Stimulated activated CD8-positive, alpha-beta memory T cell treated with anti-CD3 and anti-CD28 coated beads, Interleukin-4, amount 100 ng/mL, for 24 hours (primary cell): ENCODE data around the gene KLK3.

ENCODE experiments used
- DNase-seq: peaks from one replicate; pipeline ENCODE4 v3.0.0-alpha.2; 2020; ENCODE audit warnings: low read depth

Gene KLK3

DNA sequence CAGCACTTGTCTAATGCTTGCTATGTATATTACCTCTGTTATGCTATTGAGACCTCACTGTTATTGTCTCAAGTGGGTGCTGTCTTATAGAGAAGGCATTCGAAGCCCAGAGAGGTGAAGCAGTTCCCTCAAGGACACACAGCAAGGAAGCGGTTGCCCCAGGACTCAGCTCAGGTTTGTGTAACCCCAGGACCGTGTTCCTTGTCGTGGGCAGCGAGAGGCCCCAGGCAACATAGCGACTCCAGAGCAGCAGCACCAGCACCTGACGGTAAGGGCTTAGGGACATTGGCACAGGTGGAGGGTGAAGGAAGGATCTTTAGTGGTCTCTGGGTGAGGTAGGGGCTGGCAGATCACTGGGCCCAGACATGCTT is 23.7 kb upstream of the KLK3 start:
- no peak for DNase-seq

DNA sequence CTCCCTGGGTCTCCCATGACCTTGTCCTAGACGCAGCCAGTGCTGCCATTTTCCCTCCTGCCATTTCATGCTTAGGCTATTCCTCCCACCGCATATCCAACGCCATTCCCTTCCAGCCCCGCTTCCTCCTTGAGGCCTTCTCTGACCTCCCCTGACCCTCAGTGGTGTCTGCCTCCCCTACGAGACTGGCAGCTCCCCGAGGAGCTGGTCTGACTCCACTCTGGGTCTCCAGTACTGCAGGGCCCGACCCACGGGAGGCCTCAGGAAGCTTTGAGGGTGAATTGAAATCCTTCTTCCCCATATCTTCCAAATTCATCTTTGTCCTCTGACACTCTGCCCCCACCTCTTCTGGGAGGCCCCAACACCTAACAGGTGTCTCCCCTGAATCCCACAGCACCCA is 22.0 kb upstream of the KLK3 start:
- DNase-seq, result no peak

DNA sequence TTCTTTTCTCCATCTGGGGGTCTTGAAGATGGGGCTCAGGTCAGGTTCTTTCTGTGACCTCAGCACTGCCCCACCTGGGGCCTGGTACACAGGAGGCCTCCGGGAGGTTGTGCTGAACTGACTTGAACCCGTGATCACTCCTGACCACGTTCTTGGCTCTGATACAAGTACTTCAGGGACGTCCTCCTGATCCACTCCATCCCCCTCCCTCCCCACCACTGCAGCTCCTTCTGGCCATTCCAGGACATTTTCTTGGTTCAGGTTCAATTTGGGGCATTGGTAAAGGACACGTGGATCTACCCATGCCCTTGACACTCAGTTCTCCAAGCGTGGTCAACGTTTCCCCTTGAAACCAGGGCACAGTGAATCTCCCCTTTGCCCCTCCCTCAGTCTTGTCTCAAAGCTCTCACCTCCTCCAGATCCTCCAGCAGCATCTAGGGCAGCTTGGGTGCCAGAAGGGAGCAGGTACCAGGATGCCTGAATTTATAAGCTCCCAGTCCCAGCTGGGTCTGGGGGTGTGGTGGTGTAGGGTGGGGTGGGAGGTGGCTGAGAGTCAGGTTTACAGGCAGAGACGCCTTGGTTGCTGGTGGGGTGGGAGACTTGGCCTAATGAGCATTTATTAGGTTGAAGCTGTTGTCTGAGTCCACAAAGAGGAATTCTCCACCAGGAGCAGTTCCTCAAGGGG is 21.5 kb upstream of the KLK3 start, which contains the start of gene KLK15:
KLK15 (minus strand) TSS at position 458 of the 685 bp plus-strand sequence. CDS start 2,082 bp downstream, outside the sequence.
- no peak for DNase-seq

DNA sequence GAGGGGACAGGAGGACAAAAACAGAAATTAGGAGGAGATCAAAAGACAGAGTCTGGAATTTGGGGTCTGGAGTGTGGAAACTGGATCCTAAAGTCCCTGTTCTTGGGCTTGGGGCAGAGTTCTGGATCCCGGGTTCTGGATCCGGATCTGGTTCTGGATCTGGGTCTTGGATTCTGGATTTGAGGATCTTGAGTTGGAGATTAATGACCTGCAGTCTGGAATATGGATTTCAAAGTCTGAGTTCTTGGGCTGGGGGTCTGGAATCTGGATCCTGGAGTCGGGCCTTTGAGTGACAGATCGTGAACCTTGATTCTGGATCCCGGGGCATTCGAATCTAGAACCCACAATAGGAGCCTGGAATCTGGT is 20.9 kb upstream of the KLK3 start:
- no peak for DNase-seq

DNA sequence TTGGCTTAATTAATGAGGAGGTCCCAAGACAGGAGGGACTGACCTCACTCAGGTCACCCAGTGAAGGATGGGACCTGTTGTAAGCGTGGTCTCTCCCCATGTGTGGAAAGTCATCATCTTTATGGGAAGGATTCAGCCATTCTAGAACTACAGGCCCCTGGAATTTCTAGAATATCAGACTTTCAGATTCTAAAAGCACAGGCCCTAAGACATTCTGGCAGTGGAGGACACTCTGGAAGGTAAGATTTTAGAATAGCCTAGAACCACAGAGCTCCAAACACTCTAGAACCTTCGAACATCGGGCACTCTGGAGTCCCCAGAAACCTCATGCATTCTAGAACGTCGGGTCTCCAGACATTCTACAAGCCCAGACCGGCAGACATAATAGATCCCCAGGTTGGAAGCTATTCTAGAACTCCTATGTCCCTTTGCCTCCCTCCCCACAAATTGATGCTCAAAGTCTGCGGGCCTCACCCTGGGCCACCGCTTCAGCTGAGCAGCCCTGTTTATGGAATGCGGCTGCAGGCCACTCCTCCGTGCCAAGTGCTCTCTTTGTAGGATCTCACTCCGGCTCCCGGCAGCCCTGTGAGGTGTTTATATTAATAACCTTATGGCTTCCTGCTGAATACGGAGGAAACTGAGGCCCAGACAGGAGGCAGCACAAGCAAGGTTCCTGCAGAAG is 19.5 kb upstream of the KLK3 start:
- no peak for DNase-seq

DNA sequence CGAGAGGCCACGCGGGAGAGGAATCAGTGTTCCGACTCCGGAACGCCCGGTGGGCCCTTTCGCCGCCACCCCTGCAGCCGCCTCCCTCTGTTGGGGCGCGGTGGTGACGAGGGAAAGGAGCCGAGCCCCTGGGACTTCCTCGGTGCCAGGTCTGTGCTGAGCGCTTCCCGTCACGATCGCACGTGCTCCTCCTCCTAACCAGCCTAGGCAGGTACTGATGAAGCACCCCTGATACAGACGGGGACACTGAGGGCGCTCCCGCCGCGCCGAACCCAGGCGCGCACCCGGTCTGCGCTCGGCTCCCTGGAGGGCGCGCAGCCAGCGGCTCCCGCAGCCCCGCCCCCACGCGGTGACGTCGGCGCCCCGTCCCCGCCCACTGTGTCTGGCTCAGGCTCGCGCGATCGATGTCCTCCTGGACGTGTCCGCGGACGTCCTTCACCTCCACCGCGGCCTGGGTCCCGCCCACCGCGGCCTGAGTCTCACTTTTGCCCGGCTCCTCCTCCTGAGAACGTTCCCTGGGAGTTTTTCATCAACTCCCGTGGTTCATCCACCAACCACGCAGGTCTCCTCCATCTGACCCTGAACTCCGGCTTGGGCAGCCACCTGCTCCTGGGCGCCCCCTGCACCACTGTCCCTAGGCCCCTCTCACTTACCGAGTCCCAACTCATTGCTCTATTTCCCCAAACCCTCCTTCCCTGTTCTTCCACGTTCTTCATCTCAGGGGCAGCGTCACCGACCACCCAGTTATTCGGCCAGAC is 18.8 kb upstream of the KLK3 start:
- peak; percentile 61 for DNase-seq

DNA sequence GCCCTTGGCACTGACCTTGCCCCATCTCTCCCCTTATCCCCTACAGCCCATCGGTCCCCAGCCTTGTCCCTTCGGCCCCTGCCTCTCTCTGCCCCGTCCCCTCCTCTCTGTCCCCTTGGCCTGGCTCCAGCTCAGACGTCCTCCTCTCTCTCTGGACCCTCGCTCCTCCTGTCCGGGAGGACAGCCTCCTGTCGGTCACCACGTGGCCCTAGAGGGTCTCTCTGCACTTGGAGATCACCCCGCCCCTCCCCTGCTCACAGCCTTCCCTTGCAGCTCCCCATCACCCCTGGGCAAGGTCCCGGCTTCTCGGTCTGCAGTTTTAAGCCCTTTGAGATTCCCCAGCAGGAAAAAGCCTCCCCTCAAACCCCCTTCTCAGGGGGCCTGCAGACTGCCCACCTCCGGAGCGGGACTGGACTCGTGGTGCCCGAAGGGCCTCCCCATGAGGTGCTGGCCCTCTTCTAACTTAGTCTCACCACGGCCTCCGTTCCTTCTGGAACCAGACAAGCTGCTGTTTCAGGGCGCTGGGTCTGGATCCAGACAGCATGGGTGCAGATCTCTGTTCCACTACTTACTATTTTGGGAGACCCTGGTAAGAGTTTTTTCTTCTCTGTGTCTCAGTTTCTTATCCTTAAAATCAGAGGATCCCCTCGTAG is 18.0 kb upstream of the KLK3 start:
- no peak for DNase-seq

DNA sequence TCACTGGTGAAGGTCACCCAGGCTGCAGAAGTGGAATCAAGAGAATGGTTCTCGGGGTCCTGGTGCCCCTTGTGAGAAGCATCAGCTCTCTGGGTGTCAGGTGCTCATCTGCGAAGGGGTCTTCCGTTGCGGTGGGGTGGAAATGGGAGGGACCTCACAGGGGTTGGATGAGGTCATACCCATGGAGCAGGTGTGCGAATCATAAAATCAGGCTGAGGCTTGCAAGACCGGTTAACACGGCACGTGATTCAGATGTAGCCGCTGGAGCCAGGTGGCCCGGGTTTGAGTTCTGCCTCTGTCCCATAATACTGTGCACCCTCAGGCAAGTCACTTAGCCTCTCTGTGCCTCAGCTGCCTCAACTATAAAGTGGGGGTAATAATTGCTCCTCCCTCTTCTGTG is 17.4 kb upstream of the KLK3 start:
- DNase-seq, result no peak

DNA sequence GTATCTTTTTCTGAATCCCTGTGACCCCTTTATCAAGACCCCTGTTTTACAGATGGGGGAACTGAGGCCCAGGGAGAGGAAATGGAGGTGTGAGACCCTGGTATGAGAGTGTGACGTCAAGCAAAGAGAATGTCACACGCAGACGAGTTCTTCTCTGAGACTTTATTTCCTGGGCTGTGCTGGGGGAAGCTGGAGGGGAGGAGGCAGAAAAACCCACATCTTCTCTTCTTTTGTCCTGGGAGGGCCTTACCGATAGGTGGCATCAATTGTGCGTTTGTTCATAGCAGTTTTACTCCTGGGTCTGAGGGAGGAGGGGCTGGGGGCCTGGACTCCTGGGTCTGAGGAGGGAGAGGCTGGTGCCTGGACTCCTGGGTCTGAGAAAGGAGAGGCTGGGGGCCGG is 16.5 kb upstream of the KLK3 start:
- DNase-seq, result no peak

DNA sequence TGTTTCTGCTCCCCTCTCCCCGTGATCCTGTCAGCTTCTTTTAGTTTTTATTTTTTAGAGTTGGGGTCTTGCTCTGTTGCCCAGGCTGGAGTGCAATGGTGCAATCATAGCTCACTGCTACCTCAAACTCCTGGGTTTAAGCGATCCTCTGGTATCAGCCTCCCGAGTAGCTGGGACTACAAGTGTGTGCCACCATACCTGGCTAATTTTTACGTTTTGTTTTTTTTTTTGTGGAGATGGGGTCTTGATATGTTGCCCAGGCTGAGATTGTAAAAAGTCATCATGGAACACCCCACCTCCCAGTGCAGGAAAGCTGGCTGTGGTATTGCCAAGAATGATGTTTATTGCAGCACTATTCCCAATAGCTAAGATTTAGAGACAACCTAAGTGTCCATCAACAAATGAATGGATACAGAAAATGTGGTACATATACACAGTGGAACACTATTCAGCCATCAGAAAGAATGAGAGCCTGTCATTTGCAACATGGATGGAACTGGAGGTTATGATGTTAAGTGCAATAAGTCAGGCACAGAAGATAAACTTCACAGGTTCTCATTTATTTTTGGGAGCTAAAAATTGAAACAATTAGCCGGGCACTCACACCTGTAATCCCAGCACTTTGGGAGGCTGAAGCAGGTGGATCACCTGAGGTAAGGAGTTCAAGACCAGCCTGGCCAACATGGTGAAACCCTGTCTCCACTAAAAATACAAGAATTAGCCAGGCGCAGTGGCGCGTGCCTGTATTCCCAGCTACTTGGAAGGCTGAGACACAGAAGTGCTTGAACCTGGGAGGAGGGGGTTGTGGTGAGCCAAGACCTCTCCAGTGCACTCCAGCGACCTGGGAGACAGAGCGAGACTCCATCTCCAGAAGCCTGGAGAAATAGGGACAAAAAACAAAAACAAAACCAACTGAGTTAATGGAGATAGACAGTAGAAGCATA is 14.7 kb upstream of the KLK3 start:
- no peak for DNase-seq

DNA sequence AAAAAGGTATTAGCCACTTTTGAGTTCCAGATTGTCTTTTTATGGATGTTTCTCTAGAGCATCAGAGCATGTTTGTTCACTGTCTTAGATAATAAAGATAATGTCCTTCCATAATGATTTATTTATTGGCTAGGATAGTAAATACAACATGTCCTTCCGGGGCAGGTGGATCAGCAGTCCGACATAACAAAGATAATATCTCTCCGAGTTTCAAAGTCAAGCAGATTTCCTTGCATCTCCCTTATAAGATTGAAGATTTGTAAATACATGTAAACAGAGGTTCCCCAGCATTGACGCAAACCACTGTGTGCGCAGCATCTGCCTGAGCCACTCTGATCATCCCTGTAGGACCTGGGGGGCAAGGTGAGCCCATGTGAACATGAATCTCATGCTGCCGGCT is 12.6 kb upstream of the KLK3 start:
- no peak for DNase-seq

DNA sequence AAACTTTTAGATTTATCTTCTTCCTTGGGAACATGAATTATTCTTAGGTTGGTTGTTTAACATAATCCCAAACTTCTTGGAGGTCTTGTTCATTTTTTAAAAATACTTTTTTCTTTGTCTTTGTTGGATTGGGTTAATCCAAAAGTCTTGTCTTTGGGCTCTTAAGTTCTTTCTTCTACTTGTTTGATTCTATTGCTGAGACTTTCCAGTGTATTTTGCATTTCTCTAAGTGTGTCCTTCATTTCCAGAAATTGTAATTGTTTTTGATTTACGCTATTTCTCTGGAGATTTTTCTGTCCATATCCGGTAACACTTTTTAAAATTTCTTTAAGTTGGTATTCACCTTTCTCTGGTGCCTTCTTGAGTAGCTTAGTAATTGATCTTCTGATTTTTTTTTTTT is 11.5 kb upstream of the KLK3 start:
- DNase-seq, result no peak

DNA sequence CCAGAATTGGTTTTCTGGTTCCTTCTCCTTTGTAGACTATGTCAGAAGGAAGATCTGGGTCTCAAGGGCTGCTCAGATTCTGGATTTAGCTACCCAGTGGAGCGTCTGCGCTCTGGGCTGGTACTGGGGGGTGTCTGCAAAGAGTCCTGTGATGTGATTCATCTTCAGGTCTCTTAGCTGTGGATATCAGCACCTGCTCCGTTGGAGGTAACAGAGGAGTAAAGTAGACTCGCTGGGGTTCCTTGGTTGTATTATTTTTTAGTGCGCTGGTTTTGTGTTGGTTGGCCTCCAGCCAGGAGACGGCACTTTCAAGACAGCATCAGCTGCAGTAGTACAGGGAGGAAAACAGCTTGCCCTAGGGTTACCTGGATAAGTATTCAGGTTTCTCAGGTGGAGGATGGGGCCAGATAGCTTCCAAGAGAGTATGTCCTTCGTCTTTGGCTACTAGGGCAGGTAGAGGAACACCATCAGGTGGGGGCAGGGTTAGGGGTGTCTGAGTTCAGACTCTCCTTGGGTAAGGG is 11.0 kb upstream of the KLK3 start:
- no peak for DNase-seq

DNA sequence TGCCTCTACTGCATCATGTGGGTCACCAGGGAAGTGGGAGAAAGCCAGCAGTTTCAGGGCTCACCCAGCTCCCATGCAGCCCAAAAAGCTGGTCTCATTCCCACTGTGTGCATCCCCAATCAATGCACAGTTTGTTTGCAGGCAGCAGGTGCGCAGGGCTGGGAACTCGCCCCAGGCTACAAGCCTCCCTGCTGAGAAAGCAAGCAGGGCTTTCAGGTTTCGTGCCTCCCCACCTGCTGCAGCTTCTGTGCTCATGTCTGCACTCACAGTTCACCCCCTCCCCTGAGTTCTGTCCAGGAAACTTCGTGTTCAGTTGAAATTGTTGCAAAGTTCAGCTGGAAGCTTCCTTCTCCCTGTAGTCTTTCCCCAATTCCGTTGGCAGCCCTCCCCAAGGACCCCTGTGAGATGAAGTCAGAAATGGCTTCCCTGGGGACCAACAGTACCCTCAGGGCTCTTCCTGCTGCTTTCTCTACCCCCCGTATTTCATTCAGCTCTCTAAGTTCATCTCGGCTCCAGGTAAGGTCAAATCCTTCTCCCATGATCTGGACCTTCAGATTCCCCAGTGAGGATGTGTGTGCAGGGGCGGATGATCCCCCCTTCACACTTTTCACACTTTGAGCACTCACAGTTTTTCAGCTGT is 10.3 kb upstream of the KLK3 start:
- no peak for DNase-seq

DNA sequence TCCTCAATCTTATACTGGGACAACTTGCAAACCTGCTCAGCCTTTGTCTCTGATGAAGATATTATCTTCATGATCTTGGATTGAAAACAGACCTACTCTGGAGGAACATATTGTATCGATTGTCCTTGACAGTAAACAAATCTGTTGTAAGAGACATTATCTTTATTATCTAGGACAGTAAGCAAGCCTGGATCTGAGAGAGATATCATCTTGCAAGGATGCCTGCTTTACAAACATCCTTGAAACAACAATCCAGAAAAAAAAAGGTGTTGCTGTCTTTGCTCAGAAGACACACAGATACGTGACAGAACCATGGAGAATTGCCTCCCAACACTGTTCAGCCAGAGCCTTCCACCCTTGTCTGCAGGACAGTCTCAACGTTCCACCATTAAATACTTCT is 4.0 kb upstream of the KLK3 start:
- no peak for DNase-seq

DNA sequence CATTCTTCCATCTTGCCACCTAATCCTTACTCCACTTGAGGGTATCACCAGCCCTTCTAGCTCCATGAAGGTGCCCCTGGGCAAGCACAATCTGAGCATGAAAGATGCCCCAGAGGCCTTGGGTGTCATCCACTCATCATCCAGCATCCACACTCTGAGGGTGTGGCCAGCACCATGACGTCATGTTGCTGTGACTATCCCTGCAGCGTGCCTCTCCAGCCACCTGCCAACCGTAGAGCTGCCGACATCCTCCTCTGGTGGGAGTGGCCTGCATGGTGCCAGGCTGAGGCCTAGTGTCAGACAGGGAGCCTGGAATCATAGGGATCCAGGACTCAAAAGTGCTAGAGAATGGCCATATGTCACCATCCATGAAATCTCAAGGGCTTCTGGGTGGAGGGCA is 3.1 kb upstream of the KLK3 start:
- no peak for DNase-seq

DNA sequence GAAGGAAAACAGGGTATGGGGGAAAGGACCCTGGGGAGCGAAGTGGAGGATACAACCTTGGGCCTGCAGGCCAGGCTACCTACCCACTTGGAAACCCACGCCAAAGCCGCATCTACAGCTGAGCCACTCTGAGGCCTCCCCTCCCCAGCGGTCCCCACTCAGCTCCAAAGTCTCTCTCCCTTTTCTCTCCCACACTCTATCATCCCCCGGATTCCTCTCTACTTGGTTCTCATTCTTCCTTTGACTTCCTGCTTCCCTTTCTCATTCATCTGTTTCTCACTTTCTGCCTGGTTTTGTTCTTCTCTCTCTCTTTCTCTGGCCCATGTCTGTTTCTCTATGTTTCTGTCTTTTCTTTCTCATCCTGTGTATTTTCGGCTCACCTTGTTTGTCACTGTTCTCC is 2.7 kb downstream of the KLK3 start:
- DNase-seq, result no peak

DNA sequence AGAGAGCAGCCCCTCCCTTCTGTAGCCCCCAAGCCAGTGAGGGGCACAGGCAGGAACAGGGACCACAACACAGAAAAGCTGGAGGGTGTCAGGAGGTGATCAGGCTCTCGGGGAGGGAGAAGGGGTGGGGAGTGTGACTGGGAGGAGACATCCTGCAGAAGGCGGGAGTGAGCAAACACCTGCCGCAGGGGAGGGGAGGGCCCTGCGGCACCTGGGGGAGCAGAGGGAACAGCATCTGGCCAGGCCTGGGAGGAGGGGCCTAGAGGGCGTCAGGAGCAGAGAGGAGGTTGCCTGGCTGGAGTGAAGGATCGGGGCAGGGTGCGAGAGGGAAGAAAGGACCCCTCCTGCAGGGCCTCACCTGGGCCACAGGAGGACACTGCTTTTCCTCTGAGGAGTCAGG is 4.2 kb downstream of the KLK3 start:
- DNase-seq, result no peak

DNA sequence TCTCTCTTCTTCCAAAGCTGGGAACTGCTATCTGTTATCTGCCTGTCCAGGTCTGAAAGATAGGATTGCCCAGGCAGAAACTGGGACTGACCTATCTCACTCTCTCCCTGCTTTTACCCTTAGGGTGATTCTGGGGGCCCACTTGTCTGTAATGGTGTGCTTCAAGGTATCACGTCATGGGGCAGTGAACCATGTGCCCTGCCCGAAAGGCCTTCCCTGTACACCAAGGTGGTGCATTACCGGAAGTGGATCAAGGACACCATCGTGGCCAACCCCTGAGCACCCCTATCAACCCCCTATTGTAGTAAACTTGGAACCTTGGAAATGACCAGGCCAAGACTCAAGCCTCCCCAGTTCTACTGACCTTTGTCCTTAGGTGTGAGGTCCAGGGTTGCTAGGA is 5.1 kb downstream of the KLK3 start:
- no peak for DNase-seq

DNA sequence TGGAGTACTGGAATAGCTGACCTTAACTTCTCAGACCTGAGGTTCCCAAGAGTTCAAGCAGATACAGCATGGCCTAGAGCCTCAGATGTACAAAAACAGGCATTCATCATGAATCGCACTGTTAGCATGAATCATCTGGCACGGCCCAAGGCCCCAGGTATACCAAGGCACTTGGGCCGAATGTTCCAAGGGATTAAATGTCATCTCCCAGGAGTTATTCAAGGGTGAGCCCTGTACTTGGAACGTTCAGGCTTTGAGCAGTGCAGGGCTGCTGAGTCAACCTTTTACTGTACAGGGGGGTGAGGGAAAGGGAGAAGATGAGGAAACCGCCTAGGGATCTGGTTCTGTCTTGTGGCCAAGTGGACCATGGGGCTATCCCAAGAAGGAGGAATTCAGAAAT is 6.3 kb downstream of the KLK3 start:
- DNase-seq, result no peak
